ENCODE results near the gene ZG16. TPM values are rescaled to one million over a fixed set of nuclear protein-coding genes. Genes with fewer than 3 reads are reported as not detected.

Gene ZG16
- total and polyA plus RNA-seq, 2 of the 8 experiments (the other 6 are each of a cell fraction or from before 2014, with no cell fraction given) = not detected

DNA sequence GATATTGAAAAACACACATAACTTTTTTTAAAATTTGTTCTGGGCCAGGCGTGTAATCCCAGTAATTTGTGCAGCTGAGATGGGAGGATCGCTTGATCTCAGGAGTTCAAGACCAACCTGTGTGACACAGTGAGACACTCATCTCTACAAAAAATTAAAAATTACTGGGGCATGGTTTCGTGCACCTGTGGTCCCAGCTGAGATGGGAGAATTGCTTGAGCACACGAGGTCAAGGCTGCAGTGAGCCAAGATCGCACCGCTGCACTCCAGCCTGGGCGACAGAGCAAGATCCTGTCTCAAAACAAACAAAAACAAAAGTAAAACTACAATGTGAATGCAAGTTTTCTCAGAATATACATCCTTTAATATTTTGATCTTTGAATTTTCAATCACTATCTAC is 47.4 kb upstream of the ZG16 start:
- POLR2A ChIA-PET (ENCODE audit: partially characterized antibody) = interaction anchor here (1.3 to 26.3 kb wide), 5 partner anchors 8 to 34 kb away, joined by 3 to 490 read pairs (median 12); no protein-coding TSS in a partner anchor
- H2BK20ac ChIP-seq (ENCODE audit: low read length) = no peak overlapping the region
- no peak overlapping the region for H3K4me2 ChIP-seq (ENCODE audit: insufficient read depth in 1 of 2, low read depth in 2 of 2, low read length in 2 of 2)
- no peak overlapping the region for H3K4me3 ChIP-seq (ENCODE audit: extremely low read depth in 1 of 4, insufficient read depth in 2 of 4, low read depth in 3 of 4, low read length in 4 of 4)
- H3K4ac ChIP-seq (replicated peaks; ENCODE audit: insufficient read length, low read depth, low read length) = no peak overlapping the region
- no peaks in the 10 kb centered on the region for H3K23me2 ChIP-seq (ENCODE audit: low read depth, low read length)
- no peaks in the 10 kb centered on the region for H3K4me1 ChIP-seq (replicated peaks in 1 of 4; ENCODE audit: control insufficient read depth in 3 of 4, insufficient read depth in 4 of 4, low read length in 3 of 4)
- peaks cover 6% of the 10 kb centered on the region; the same call in 1 of the 2 replicates for H3K79me1 ChIP-seq (ENCODE audit: low read depth, low read length)
- H2AFZ ChIP-seq (ENCODE audit: low read length) = no peak overlapping the region
- no peak overlapping the region for H2BK5ac ChIP-seq (ENCODE audit: low read depth, low read length)
- no peak for FAIRE-seq
- no peak overlapping the region for H3K9ac ChIP-seq (replicated peaks in 1 of 4; ENCODE audit: extremely low read depth in 1 of 4, low read depth in 3 of 4, low read length in 3 of 4)
- WGBS, 2 experiments (ENCODE audit: extremely low coverage in 1 of 2, insufficient coverage in 1 of 2, insufficient read length in 1 of 2, insufficient replicate concordance in 2 of 2, low coverage in 1 of 2, low lambda C conversion rate in 2 of 2, missing lambda C conversion rate in 1 of 2) = 97% methylated on average over 7 of the region's 7 CpGs; no CpG with 5 or more reads in 1 of the 2 experiments
- H3K14ac ChIP-seq (ENCODE audit: insufficient read length) = no peak overlapping the region
- H3K36me3 ChIP-seq (ENCODE audit: control insufficient read depth in 2 of 4, insufficient read depth in 4 of 4, low read length in 3 of 4) = peaks cover 23 to 81% (median 39%) of the 10 kb centered on the region in 4 experiments
- H4K20me1 ChIP-seq (replicated peaks in 1 of 2; ENCODE audit: control insufficient read depth in 1 of 2, insufficient read depth in 2 of 2, low read length in 2 of 2) = peaks cover 2 to 9% of the 10 kb centered on the region in 2 experiments
- DNase-seq (ENCODE audit: low read depth in 1 of 2, low spot score in 2 of 2) = no peak
- H3K9me3 ChIP-seq (ENCODE audit: insufficient read depth in 2 of 2, low read depth in 1 of 2, low read length in 1 of 2) = no peaks in the 10 kb centered on the region
- H2BK15ac ChIP-seq (ENCODE audit: low read length) = no peak overlapping the region
- TF ChIP-seq RNF2 (IDR thresholded peaks at IDR 0.05; ENCODE audit: borderline replicate concordance, low read depth, low read length, missing control alignments, poor library complexity, severe bottlenecking) = no peak
- TF ChIP-seq HDAC2 (IDR thresholded peaks at IDR 0.05; ENCODE audit: borderline replicate concordance in 1 of 2, low read depth in 2 of 2, low read length in 2 of 2) = no peak
- H2BK120ac ChIP-seq (replicated peaks; ENCODE audit: low read depth, low read length) = no peak overlapping the region
- no peak overlapping the region for H3K23ac ChIP-seq (ENCODE audit: insufficient read length)
- no peak overlapping the region for H3K27ac ChIP-seq (ENCODE audit: low read depth, low read length)
- H2BK12ac ChIP-seq (ENCODE audit: low read depth, low read length) = no peak overlapping the region; the same call in 1 of the 2 replicates
- no peak overlapping the region for H4K8ac ChIP-seq (ENCODE audit: extremely low read depth, insufficient read depth, low read length)
- no peak overlapping the region for H4K91ac ChIP-seq (replicated peaks; ENCODE audit: insufficient read length, low read length)
- no peak overlapping the region for H2AK5ac ChIP-seq (ENCODE audit: low read depth, low read length)
- no peak overlapping the region for H3K18ac ChIP-seq (ENCODE audit: extremely low read depth, low read length)
- peaks cover 0 to 18% of the 10 kb centered on the region in 2 experiments; a peak in 2 of 4 replicates for H3K79me2 ChIP-seq (ENCODE audit: control insufficient read depth in 1 of 2, insufficient read depth in 2 of 2, low read length in 2 of 2)
- no peak overlapping the region for H3K56ac ChIP-seq (replicated peaks; ENCODE audit: insufficient read length, low read depth, low read length)
- CTCF ChIA-PET (ENCODE audit: partially characterized antibody) = interaction anchor here (1.2 to 7.4 kb wide), 6 partner anchors 10 to 59 kb away, joined by 3 to 81 read pairs (median 8); partner anchors contain the start of gene KIF22
- no peaks in the 10 kb centered on the region for H3K27me3 ChIP-seq (replicated peaks in 1 of 4; ENCODE audit: control insufficient read depth in 3 of 4, extremely low read depth in 1 of 4, insufficient read depth in 3 of 4, low read length in 3 of 4)
- no peak overlapping the region for H4K5ac ChIP-seq (ENCODE audit: insufficient read length, low read depth, low read length)
